Upper lobe of left lung (tissue), 6 donors: Measurements from ENCODE around the gene WDR59. TPM values are rescaled to one million over a fixed set of nuclear protein-coding genes. Genes with fewer than 3 reads are reported as not detected.

Experiments used
- ATAC-seq, 2 donors: fragments of 200-7000 bp; cut with Tn5 transposase; one replicate each; pipeline ENCODE4 v1.9.1; 2022; ENCODE audit warnings: mild to moderate bottlenecking in 2 of 2, moderate library complexity in 2 of 2; ENCODE audit not compliant: low FRiP score in 2 of 2
- DNase-seq, 2 donors: peaks; one replicate each; pipeline ENCODE4 v3.0.0-alpha.2; 2019 to 2020
- H3K27ac ChIP-seq, 4 donors: fragments of 200-600 bp; sonication (generic); one replicate each; pipeline ENCODE4 v1.5.1; 2016 to 2019
- H3K27me3 ChIP-seq, 4 donors: fragments of 200-600 bp; sonication (generic); one replicate each; pipeline ENCODE4 v1.5.1; 2017 to 2019
- H3K36me3 ChIP-seq, 4 donors: fragments of 200-600 bp; sonication (generic); one replicate each; pipeline ENCODE4 v1.5.1; 2016 to 2019
- H3K4me1 ChIP-seq, 4 donors: fragments of 200-600 bp; sonication (generic); one replicate each; pipeline ENCODE4 v1.5.1; 2018 to 2019
- H3K4me3 ChIP-seq, 4 donors: fragments of 200-600 bp; sonication (generic); one replicate each; pipeline ENCODE4 v1.5.1; 2017 to 2019; ENCODE audit warnings: mild to moderate bottlenecking in 2 of 4, moderate library complexity in 1 of 4
- H3K9me3 ChIP-seq, 4 donors: fragments of 200-600 bp; sonication (generic); one replicate each; pipeline ENCODE4 v1.5.1; 2018 to 2019
- CTCF ChIP-seq, 6 experiments: fragments of 450-650 bp in 4 of 6; fragments of 200-600 bp in 2 of 6; sonication (generic) in 2 of 6; IDR thresholded peaks; one replicate each; pipeline ENCODE4 v1.5.1; 2016 to 2019; ENCODE audit warnings: antibody characterized with exemption in 6 of 6
- EP300 ChIP-seq, 4 donors: sonication (generic); formaldehyde crosslinking; IDR thresholded peaks; one replicate each; pipeline ENCODE4 v1.5.1; 2017; ENCODE audit warnings: antibody characterized with exemption in 4 of 4, control low read depth in 2 of 4
- POLR2A ChIP-seq, 4 donors: fragments of 450-650 bp; IDR thresholded peaks; one replicate each; pipeline ENCODE4 v1.5.1; 2016 to 2017; ENCODE audit warnings: antibody characterized with exemption in 4 of 4, mild to moderate bottlenecking in 2 of 4
- POLR2AphosphoS5 ChIP-seq, 2 donors: sonication (generic); formaldehyde crosslinking; IDR thresholded peaks; one replicate each; pipeline ENCODE4 v1.5.1; 2017; ENCODE audit warnings: antibody characterized with exemption in 2 of 2
- WGBS, 2 donors: methylation state at CpG; one replicate each; pipeline ENCODE4 v1.1.5; 2017 to 2018; 5-methylcytosine and 5-hydroxymethylcytosine counted together
- total RNA-seq, 6 donors: library from RNA; depleted of rRNA in 4 of 6; stranded (reverse); fragments of >200 nt in 4 of 6; gene quantifications; one replicate each; pipeline versions ENCODE4 v1.1.0 to v1.2.1, GENCODE V29; 2016 to 2021
- donor health status: DM: no; HTN: no; CAD: no; lungs with moderate emphysema.
- donor health status: DM: no; HTN: yes; CAD: no; lungs with severe emphysema.

Gene WDR59
- total RNA-seq, 6 donors from 2014 or later: 16.0 to 138 (median 37.5) TPM

GRCh38 chr16:74872302-74872701 lies 112.6 kb downstream of the WDR59 start:
- Histone ChIP-seq H3K27me3 (no peaks in the 10 kb centered on the region), H3K4me1 (no peaks in the 10 kb centered on the region), H3K9me3 (no peaks in the 10 kb centered on the region), H3K4me3 (no peak overlapping the region), H3K36me3 (peaks cover 6 to 28% (median 12%) of the 10 kb centered on the region in 4 donors), H3K27ac (no peak overlapping the region)
- ATAC-seq (no peak), DNase-seq (no peak)
- 96 to 100% methylated on average over 2 of the region's 2 CpGs for WGBS, 2 donors
- TF ChIP-seq POLR2A (IDR thresholded peaks at IDR 0.05) (no peak), CTCF (IDR thresholded peaks at IDR 0.05) (no peak), EP300 (IDR thresholded peaks at IDR 0.05) (no peak), POLR2AphosphoS5 (IDR thresholded peaks at IDR 0.05) (no peak)

GRCh38 chr16:74871608-74872007 lies 113.3 kb downstream of the WDR59 start:
- H3K27ac ChIP-seq: no peak overlapping the region
- H3K27me3 ChIP-seq: no peaks in the 10 kb centered on the region
- ATAC-seq (no peak), DNase-seq (no peak)
- WGBS, 2 donors: 74 to 90% methylated on average over 5 of the region's 5 CpGs
- TF ChIP-seq POLR2A (IDR thresholded peaks at IDR 0.05) (no peak), POLR2AphosphoS5 (IDR thresholded peaks at IDR 0.05) (no peak), EP300 (IDR thresholded peaks at IDR 0.05) (no peak), CTCF (IDR thresholded peaks at IDR 0.05) (no peak)
- H3K4me3 ChIP-seq: no peak overlapping the region
- no peaks in the 10 kb centered on the region for H3K9me3 ChIP-seq
- no peaks in the 10 kb centered on the region for H3K4me1 ChIP-seq
- peaks cover 6 to 24% (median 12%) of the 10 kb centered on the region in 4 donors for H3K36me3 ChIP-seq

- H3K4me1 ChIP-seq: no peaks in the 10 kb centered on the region
- ATAC-seq (peak in 1 of 2 donors; percentile 32), DNase-seq (no peak)
- no peaks in the 10 kb centered on the region for H3K9me3 ChIP-seq
- peaks cover 0 to 10% (median 3%) of the 10 kb centered on the region in 4 donors for H3K36me3 ChIP-seq
- H3K27ac ChIP-seq: peak overlapping the region in 3 of 4 donors; percentile 38 to 85 (median 47)
- WGBS, 2 donors: 23 to 26% methylated on average over 6 of the region's 6 CpGs
- TF ChIP-seq POLR2A (IDR thresholded peaks at IDR 0.05) (no peak), EP300 (IDR thresholded peaks at IDR 0.05) (peak in 1 of 4 donors; percentile 11), POLR2AphosphoS5 (IDR thresholded peaks at IDR 0.05) (peak in 1 of 2 donors; percentile 57), CTCF (IDR thresholded peaks at IDR 0.05) (no peak)
- H3K4me3 ChIP-seq: no peak overlapping the region
- H3K27me3 ChIP-seq: no peaks in the 10 kb centered on the region
Observed at GRCh38 chr16:74868501-74868900, 116.4 kb downstream of the WDR59 start.

- Histone ChIP-seq H3K9me3 (no peaks in the 10 kb centered on the region), H3K4me1 (no peaks in the 10 kb centered on the region), H3K4me3 (no peak overlapping the region), H3K36me3 (peaks cover 0 to 6% (median 3%) of the 10 kb centered on the region in 4 donors), H3K27me3 (no peaks in the 10 kb centered on the region), H3K27ac (peak overlapping the region in 3 of 4 donors; percentile 38 to 85 (median 43))
- ATAC-seq (no peak), DNase-seq (no peak)
- TF ChIP-seq CTCF (IDR thresholded peaks at IDR 0.05): no peak
- 71 to 76% methylated on average over 5 of the region's 5 CpGs for WGBS, 2 donors
Observed at GRCh38 chr16:74868035-74868434, 116.9 kb downstream of the WDR59 start.

- TF ChIP-seq EP300 (IDR thresholded peaks at IDR 0.05): no peak
- no peak for TF ChIP-seq POLR2A (IDR thresholded peaks at IDR 0.05)
- no peak for TF ChIP-seq CTCF (IDR thresholded peaks at IDR 0.05)
- TF ChIP-seq POLR2AphosphoS5 (IDR thresholded peaks at IDR 0.05): no peak
- no peak for ATAC-seq
- Histone ChIP-seq H3K27ac (peak overlapping the region in 1 of 4 donors; percentile 85), H3K36me3 (peaks cover 0 to 6% (median 2%) of the 10 kb centered on the region in 4 donors), H3K27me3 (no peaks in the 10 kb centered on the region), H3K4me1 (peaks cover 0 to 4% (median 0%) of the 10 kb centered on the region in 4 donors), H3K4me3 (no peak overlapping the region), H3K9me3 (no peaks in the 10 kb centered on the region)
- 84 to 88% methylated on average over 15 of the region's 15 CpGs for WGBS, 2 donors
- no peak for DNase-seq
Observed at GRCh38 chr16:74867281-74867849, 117.6 kb downstream of the WDR59 start.
